HL-60 (cell line): Measurements from ENCODE around the gene TGM2.

Source experiments
- GABPA ChIP-seq: IDR thresholded peaks from 2 replicates; pipeline ENCODE4 v1.6.1; 2012; ENCODE audit warnings: low read depth
- POLR2AphosphoS5 ChIP-seq: IDR thresholded peaks from 2 replicates; pipeline ENCODE4 v1.6.1; 2012; ENCODE audit warnings: low read depth
- SPI1 ChIP-seq: IDR thresholded peaks from 2 replicates; pipeline ENCODE4 v1.6.1; 2012; ENCODE audit warnings: low read depth, mild to moderate bottlenecking, borderline replicate concordance
- TF ChIP-seq, protein P1 (sequence below): IDR thresholded peaks from one replicate; pipeline ENCODE4 v1.5.1; 2011; ENCODE audit warnings: low read length, control low read depth, inconsistent platforms; ENCODE audit not compliant: insufficient read depth
- TF ChIP-seq, protein P2 (sequence below): IDR thresholded peaks from 2 replicates; pipeline ENCODE4 v1.6.1; 2012; ENCODE audit warnings: low read depth; ENCODE audit not compliant: insufficient replicate concordance

DNA sequence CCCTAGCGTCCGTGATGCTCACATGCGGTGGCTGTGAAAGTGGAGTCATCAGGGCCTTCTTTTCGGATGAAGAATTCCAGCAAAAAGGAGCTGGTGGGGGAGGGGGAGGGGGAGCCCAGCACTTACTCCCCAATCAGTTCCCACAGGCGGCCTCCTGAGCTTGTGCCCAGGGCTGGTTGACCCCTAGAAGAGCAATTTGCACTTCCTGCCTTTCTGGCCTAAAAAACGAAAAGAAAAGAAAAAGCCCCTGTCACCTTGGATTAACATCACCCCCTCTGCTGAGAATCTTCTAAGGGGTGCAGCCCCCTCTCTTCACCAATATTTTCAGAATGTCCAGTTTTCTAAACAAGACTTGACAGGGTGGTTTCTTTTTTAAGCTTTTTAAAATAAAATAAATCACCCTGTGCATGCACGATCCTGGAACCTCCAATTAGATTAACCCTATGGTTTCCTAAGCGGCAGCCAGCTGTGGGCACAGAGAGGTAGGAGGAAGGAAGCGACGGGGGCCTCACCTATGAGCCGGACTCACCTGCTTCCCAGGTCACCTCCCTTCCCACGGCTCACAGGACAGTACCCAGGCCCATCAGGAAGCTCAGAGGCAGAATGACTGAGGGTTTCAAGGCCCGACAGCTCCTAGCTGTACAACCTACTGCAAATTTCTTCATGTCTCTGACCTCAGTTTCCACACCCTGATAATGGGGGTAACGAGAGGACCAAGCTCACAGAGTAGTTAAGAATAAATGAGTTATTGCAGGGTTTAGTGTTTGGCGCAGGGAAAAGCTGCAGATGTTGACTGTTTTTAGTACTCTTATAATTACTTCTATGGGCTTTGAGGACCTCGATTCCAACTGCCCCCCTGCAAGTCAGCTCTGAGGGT lies 10.5 kb upstream of the TGM2 start:
- TF ChIP-seq, protein P1, sequence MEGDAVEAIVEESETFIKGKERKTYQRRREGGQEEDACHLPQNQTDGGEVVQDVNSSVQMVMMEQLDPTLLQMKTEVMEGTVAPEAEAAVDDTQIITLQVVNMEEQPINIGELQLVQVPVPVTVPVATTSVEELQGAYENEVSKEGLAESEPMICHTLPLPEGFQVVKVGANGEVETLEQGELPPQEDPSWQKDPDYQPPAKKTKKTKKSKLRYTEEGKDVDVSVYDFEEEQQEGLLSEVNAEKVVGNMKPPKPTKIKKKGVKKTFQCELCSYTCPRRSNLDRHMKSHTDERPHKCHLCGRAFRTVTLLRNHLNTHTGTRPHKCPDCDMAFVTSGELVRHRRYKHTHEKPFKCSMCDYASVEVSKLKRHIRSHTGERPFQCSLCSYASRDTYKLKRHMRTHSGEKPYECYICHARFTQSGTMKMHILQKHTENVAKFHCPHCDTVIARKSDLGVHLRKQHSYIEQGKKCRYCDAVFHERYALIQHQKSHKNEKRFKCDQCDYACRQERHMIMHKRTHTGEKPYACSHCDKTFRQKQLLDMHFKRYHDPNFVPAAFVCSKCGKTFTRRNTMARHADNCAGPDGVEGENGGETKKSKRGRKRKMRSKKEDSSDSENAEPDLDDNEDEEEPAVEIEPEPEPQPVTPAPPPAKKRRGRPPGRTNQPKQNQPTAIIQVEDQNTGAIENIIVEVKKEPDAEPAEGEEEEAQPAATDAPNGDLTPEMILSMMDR, result no peak
- TF ChIP-seq SPI1 (no peak), POLR2AphosphoS5 (no peak), GABPA (no peak)
- TF ChIP-seq, protein P2, sequence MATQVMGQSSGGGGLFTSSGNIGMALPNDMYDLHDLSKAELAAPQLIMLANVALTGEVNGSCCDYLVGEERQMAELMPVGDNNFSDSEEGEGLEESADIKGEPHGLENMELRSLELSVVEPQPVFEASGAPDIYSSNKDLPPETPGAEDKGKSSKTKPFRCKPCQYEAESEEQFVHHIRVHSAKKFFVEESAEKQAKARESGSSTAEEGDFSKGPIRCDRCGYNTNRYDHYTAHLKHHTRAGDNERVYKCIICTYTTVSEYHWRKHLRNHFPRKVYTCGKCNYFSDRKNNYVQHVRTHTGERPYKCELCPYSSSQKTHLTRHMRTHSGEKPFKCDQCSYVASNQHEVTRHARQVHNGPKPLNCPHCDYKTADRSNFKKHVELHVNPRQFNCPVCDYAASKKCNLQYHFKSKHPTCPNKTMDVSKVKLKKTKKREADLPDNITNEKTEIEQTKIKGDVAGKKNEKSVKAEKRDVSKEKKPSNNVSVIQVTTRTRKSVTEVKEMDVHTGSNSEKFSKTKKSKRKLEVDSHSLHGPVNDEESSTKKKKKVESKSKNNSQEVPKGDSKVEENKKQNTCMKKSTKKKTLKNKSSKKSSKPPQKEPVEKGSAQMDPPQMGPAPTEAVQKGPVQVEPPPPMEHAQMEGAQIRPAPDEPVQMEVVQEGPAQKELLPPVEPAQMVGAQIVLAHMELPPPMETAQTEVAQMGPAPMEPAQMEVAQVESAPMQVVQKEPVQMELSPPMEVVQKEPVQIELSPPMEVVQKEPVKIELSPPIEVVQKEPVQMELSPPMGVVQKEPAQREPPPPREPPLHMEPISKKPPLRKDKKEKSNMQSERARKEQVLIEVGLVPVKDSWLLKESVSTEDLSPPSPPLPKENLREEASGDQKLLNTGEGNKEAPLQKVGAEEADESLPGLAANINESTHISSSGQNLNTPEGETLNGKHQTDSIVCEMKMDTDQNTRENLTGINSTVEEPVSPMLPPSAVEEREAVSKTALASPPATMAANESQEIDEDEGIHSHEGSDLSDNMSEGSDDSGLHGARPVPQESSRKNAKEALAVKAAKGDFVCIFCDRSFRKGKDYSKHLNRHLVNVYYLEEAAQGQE, result no peak
